HepG2 (cell line): ENCODE measurements around the gene NAA38. TPM values are rescaled to one million over a fixed set of nuclear protein-coding genes. Genes with fewer than 3 reads are reported as not detected.
A peak's percentile ranks its signal among the peaks of the same experiment; 100 is the strongest.

ENCODE experiments used
- HHEX ChIP-seq: IDR thresholded peaks from 2 replicates; pipeline ENCODE4 v1.6.1; 2016; ENCODE audit warnings: control low read depth
- MBNL3 ChIP-seq: fragments of 250-450 bp; sonication (Bioruptor Pico); conservative IDR thresholded peaks from 2 replicates; pipeline ENCODE4 v1.8.0; 2022; ENCODE audit warnings: mild to moderate bottlenecking, inconsistent platforms
- MEF2D ChIP-seq: sonication (generic); formaldehyde crosslinking; IDR thresholded peaks from 2 replicates; pipeline ENCODE4 v1.5.1; 2020; ENCODE audit warnings: mild to moderate bottlenecking, missing genetic modification reagents
- SRSF1 ChIP-seq: fragments of 200-400 bp; formaldehyde crosslinking; optimal IDR thresholded peaks from 2 replicates; pipeline ENCODE3; 2017; ENCODE audit warnings: mild to moderate bottlenecking, low read depth, low read length, moderate library complexity
- STAT5B ChIP-seq: sonication (generic); formaldehyde crosslinking; IDR thresholded peaks from 2 replicates; pipeline ENCODE4 v1.4.0; 2020; ENCODE audit warnings: missing genetic modification reagents
- TCF7L2 ChIP-seq: IDR thresholded peaks from 2 replicates; pipeline ENCODE4 v1.6.1; 2011; ENCODE audit warnings: mild to moderate bottlenecking, low read depth, low read length, moderate library complexity
- TRIM24 ChIP-seq: sonication (generic); formaldehyde crosslinking; IDR thresholded peaks from 2 replicates; pipeline ENCODE4 v1.8.0; 2022; ENCODE audit warnings: mild to moderate bottlenecking, missing genetic modification reagents
- ZNF234 ChIP-seq: sonication (generic); formaldehyde crosslinking; conservative IDR thresholded peaks from 2 replicates; pipeline ENCODE4 v1.5.1; 2020; ENCODE audit warnings: mild to moderate bottlenecking, missing genetic modification reagents
- ZNF235 ChIP-seq: sonication (generic); formaldehyde crosslinking; IDR thresholded peaks from 2 replicates; pipeline ENCODE4 v1.8.1; 2023; ENCODE audit warnings: mild to moderate bottlenecking, missing genetic modification reagents, borderline replicate concordance
- ZNF260 ChIP-seq: sonication (generic); formaldehyde crosslinking; IDR thresholded peaks from 2 replicates; pipeline ENCODE4 v1.4.0; 2020; ENCODE audit warnings: missing genetic modification reagents, low read depth, mild to moderate bottlenecking, borderline replicate concordance
- ZNF33A ChIP-seq: sonication (generic); formaldehyde crosslinking; IDR thresholded peaks from 2 replicates; pipeline ENCODE4 v1.5.1; 2020; ENCODE audit warnings: missing genetic modification reagents, mild to moderate bottlenecking, moderate library complexity, borderline replicate concordance
- ZNF572 ChIP-seq: sonication (generic); formaldehyde crosslinking; IDR thresholded peaks from 2 replicates; pipeline ENCODE4 v1.5.1; 2020; ENCODE audit warnings: mild to moderate bottlenecking, missing genetic modification reagents
- ZNF644 ChIP-seq: IDR thresholded peaks from 2 replicates; pipeline ENCODE4 v1.6.1; 2016; ENCODE audit warnings: low read depth
- ZSCAN21 ChIP-seq: sonication (generic); formaldehyde crosslinking; IDR thresholded peaks from 2 replicates; pipeline ENCODE4 v1.8.0; 2022; ENCODE audit warnings: mild to moderate bottlenecking, missing genetic modification reagents, moderate library complexity, borderline replicate concordance
- polyA plus RNA-seq, 8 experiments: library from polyadenylated mRNA; depleted of rRNA in 3 of 8; stranded (reverse) in 7 of 8; unstranded in 1 of 8; fragments of >200 nt; fragmentation: Illumina TruSeq in 4 of 8; extraction: Trizol in 4 of 8; gene quantifications; 2 replicates each; pipeline versions ENCODE4 v1.2.1 to v1.2.3, GENCODE V29; 2011 to 2016; ENCODE audit warnings: low read depth in 4 of 8, missing spikeins in 1 of 8, mixed read lengths in 1 of 8; ENCODE audit not compliant: insufficient read depth in 1 of 8
- total RNA-seq, 5 experiments: library from RNA; depleted of rRNA; stranded (reverse); fragments of >200 nt; fragmentation: Illumina TruSeq; extraction: Trizol; gene quantifications; 2 replicates each; pipeline ENCODE4 v1.2.3, GENCODE V29; 2016; ENCODE audit warnings: low read depth in 1 of 5
- TF ChIP-seq, protein P1 (sequence below), 2 experiments: sonication (generic) in 1 of 2; formaldehyde crosslinking in 1 of 2; IDR thresholded peaks; 2 replicates each; pipeline versions ENCODE4 v1.4.0 to v1.6.1; 2018 to 2020; ENCODE audit warnings: missing genetic modification reagents in 2 of 2, borderline replicate concordance in 1 of 2, low read depth in 1 of 2, mild to moderate bottlenecking in 1 of 2, missing biosample characterization in 1 of 2
- TF ChIP-seq, protein P2 (sequence below): sonication (generic); formaldehyde crosslinking; IDR thresholded peaks from 2 replicates; pipeline ENCODE4 v1.4.0; 2020; ENCODE audit warnings: missing genetic modification reagents, borderline replicate concordance
- TF ChIP-seq, protein P3 (sequence below): sonication (generic); formaldehyde crosslinking; IDR thresholded peaks from 2 replicates; pipeline ENCODE4 v1.4.0; 2020; ENCODE audit warnings: mild to moderate bottlenecking, low read depth, missing genetic modification reagents
- TF ChIP-seq, protein P4 (sequence below): sonication (generic); formaldehyde crosslinking; IDR thresholded peaks from 2 replicates; pipeline ENCODE4 v1.5.1; 2020; ENCODE audit warnings: missing genetic modification reagents, mild to moderate bottlenecking, borderline replicate concordance
- TF ChIP-seq, protein P5 (sequence below): sonication (generic); formaldehyde crosslinking; IDR thresholded peaks from 2 replicates; pipeline ENCODE4 v1.5.0; 2020; ENCODE audit warnings: missing genetic modification reagents

The NAA38 gene
- total and polyA plus RNA-seq, 2 of the 13 experiments (the other 11 are each of a cell fraction or from before 2014, with no cell fraction given): 46.9 to 91.6 TPM

DNA sequence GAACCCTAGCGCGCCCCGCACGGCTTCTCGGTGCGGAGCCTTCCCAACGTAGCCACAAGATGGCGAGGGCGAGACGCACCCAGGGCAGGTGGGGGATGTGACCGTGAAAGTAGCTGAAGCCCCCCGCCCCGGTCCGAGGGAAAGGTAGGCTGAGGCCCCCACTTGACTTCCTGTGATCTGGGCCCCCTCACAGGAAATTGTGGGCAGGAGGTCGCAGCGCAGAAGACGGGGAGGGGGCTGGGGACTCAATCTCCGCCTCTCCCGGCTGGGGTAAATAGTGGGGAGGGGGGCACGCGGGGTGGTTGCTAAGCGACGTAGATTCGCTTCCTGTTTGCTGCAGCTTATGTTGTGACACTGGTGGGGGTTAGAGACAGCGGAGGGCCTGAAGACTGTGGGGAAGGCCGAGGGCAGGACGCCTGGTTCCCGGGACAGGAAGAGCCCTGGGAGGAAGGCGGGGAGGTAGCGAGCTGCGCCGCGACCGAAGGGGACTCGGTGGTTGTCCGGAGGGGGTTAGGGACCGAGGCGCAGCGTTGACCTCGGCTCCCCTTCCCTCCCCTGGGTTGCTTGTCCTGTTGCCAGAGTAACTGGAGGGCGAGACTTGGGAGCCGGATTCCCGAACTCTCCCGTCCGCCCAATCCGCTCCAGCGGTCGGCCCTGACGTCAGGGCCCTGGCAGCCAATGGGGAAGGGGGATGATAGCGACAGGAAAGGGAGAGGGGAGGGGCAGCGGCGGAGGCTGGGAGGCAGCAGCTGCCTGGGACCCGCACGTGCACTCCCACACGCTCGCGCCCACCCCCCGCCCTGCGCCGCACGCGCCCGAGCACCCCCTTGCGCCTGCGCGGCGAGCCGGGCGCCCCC, 22.2 kb downstream of the NAA38 start (continued):
- no peak for TF ChIP-seq TCF7L2
- peak; percentile 21 for TF ChIP-seq SRSF1
- TF ChIP-seq, protein P1, sequence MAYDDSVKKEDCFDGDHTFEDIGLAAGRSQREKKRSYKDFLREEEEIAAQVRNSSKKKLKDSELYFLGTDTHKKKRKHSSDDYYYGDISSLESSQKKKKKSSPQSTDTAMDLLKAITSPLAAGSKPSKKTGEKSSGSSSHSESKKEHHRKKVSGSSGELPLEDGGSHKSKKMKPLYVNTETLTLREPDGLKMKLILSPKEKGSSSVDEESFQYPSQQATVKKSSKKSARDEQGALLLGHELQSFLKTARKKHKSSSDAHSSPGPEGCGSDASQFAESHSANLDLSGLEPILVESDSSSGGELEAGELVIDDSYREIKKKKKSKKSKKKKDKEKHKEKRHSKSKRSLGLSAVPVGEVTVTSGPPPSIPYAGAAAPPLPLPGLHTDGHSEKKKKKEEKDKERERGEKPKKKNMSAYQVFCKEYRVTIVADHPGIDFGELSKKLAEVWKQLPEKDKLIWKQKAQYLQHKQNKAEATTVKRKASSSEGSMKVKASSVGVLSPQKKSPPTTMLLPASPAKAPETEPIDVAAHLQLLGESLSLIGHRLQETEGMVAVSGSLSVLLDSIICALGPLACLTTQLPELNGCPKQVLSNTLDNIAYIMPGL (CRISPR knock-in tag; IDR thresholded peaks at IDR 0.05; ENCODE audit: borderline replicate concordance in 1 of 2, low read depth in 1 of 2): peak; percentile 18 to 69; a peak in 2 of 4 replicates
- no peak for TF ChIP-seq ZNF235
- TF ChIP-seq, protein P2, sequence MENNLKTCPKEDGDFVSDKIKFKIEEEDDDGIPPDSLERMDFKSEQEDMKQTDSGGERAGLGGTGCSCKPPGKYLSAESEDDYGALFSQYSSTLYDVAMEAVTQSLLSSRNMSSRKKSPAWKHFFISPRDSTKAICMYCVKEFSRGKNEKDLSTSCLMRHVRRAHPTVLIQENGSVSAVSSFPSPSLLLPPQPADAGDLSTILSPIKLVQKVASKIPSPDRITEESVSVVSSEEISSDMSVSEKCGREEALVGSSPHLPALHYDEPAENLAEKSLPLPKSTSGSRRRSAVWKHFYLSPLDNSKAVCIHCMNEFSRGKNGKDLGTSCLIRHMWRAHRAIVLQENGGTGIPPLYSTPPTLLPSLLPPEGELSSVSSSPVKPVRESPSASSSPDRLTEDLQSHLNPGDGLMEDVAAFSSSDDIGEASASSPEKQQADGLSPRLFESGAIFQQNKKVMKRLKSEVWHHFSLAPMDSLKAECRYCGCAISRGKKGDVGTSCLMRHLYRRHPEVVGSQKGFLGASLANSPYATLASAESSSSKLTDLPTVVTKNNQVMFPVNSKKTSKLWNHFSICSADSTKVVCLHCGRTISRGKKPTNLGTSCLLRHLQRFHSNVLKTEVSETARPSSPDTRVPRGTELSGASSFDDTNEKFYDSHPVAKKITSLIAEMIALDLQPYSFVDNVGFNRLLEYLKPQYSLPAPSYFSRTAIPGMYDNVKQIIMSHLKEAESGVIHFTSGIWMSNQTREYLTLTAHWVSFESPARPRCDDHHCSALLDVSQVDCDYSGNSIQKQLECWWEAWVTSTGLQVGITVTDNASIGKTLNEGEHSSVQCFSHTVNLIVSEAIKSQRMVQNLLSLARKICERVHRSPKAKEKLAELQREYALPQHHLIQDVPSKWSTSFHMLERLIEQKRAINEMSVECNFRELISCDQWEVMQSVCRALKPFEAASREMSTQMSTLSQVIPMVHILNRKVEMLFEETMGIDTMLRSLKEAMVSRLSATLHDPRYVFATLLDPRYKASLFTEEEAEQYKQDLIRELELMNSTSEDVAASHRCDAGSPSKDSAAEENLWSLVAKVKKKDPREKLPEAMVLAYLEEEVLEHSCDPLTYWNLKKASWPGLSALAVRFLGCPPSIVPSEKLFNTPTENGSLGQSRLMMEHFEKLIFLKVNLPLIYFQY: no peak
- TF ChIP-seq ZNF572 (CRISPR knock-in tag): 0 out of 2 replicates have a peak, but pooled peaks have one; percentile 60
- TF ChIP-seq MBNL3 (CRISPR knock-in tag): no peak
- TF ChIP-seq, protein P3, sequence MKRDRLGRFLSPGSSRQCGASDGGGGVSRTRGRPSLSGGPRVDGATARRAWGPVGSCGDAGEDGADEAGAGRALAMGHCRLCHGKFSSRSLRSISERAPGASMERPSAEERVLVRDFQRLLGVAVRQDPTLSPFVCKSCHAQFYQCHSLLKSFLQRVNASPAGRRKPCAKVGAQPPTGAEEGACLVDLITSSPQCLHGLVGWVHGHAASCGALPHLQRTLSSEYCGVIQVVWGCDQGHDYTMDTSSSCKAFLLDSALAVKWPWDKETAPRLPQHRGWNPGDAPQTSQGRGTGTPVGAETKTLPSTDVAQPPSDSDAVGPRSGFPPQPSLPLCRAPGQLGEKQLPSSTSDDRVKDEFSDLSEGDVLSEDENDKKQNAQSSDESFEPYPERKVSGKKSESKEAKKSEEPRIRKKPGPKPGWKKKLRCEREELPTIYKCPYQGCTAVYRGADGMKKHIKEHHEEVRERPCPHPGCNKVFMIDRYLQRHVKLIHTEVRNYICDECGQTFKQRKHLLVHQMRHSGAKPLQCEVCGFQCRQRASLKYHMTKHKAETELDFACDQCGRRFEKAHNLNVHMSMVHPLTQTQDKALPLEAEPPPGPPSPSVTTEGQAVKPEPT (CRISPR knock-in tag): 0 out of 2 replicates have a peak, but pooled peaks have one; percentile 12
- TF ChIP-seq ZNF260 (CRISPR knock-in tag): no peak
- peak; percentile 52; the same call in 1 of the 2 replicates for TF ChIP-seq ZSCAN21 (CRISPR knock-in tag)
- TF ChIP-seq, protein P4, sequence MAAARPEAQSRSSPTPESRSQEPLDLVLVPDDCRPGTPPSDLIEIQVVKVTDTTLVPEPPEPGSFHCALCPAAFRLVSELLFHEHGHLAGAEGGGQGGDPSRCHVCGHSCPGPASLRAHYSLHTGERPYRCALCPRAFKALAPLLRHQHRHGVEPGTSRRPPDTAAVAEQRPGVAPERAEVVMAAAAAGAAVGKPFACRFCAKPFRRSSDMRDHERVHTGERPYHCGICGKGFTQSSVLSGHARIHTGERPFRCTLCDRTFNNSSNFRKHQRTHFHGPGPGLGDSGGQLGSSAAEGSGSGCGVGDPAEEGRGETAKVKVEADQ: no peak
- no peak for TF ChIP-seq HHEX (CRISPR knock-in tag)
- no peak for TF ChIP-seq ZNF33A
- no peak for TF ChIP-seq TRIM24
- no peak for TF ChIP-seq ZNF234 (CRISPR knock-in tag)
- TF ChIP-seq, protein P5, sequence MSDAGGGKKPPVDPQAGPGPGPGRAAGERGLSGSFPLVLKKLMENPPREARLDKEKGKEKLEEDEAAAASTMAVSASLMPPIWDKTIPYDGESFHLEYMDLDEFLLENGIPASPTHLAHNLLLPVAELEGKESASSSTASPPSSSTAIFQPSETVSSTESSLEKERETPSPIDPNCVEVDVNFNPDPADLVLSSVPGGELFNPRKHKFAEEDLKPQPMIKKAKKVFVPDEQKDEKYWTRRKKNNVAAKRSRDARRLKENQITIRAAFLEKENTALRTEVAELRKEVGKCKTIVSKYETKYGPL (CRISPR knock-in tag): no peak
- peak; percentile 49; the same call in 1 of the 2 replicates for TF ChIP-seq MEF2D (CRISPR knock-in tag)
- TF ChIP-seq STAT5B (CRISPR knock-in tag): no peak
- no peak for TF ChIP-seq ZNF644 (CRISPR knock-in tag)
